ENCODE measurements around the gene SYNPR. TPM values are rescaled to one million over a fixed set of nuclear protein-coding genes. Genes with fewer than 3 reads are reported as not detected.

The SYNPR gene
- total RNA-seq, 2 experiments from 2014 or later = not detected

DNA sequence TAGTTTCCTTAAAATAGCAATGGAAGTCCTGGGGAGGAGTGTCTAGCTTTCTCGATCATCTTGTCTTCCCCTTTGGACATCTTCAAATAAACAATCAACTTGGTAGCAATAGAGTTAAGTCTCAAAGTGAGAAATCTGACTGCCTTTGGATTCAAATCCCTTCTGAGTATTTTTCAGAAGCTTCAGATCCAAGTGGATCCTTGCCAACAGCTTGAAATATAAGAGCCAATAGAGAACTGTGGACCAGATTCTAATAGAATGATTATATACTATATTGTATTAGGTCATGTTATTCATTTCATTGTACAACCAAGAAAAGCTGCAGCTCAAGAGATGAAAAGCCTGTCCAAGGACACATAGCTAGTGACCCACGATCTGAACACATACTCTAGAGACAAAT, 60.2 kb downstream of the SYNPR start:
- Histone ChIP-seq H3K27ac (ENCODE audit: low read depth in 1 of 2, low read length in 2 of 2) (no peak overlapping the region), H3K27me3 (ENCODE audit: control insufficient read depth in 1 of 2, insufficient read depth in 2 of 2, low read length in 2 of 2) (no peaks in the 10 kb centered on the region), H3K36me3 (ENCODE audit: insufficient read depth, low read length) (no peaks in the 10 kb centered on the region), H3K4me3 (ENCODE audit: low read length) (no peak overlapping the region), H3K4me1 (ENCODE audit: insufficient read depth, low read length) (no peaks in the 10 kb centered on the region), H3K9me3 (ENCODE audit: control insufficient read depth in 1 of 2, insufficient read depth in 1 of 2, low read length in 2 of 2) (peaks cover 0 to 10% of the 10 kb centered on the region in 2 experiments)
- TF ChIP-seq, protein P1, sequence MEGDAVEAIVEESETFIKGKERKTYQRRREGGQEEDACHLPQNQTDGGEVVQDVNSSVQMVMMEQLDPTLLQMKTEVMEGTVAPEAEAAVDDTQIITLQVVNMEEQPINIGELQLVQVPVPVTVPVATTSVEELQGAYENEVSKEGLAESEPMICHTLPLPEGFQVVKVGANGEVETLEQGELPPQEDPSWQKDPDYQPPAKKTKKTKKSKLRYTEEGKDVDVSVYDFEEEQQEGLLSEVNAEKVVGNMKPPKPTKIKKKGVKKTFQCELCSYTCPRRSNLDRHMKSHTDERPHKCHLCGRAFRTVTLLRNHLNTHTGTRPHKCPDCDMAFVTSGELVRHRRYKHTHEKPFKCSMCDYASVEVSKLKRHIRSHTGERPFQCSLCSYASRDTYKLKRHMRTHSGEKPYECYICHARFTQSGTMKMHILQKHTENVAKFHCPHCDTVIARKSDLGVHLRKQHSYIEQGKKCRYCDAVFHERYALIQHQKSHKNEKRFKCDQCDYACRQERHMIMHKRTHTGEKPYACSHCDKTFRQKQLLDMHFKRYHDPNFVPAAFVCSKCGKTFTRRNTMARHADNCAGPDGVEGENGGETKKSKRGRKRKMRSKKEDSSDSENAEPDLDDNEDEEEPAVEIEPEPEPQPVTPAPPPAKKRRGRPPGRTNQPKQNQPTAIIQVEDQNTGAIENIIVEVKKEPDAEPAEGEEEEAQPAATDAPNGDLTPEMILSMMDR (IDR thresholded peaks at IDR 0.05) = no peak
- ATAC-seq (ENCODE audit: poor library complexity) = no peak
- CTCF ChIA-PET = no interaction called here
- H3K27me3 Mint-ChIP-seq = no peaks in the 10 kb centered on the region
- peaks cover 2% of the 10 kb centered on the region for H3K9me3 Mint-ChIP-seq
- no peaks in the 10 kb centered on the region for H3K36me3 Mint-ChIP-seq (ENCODE audit: low read depth)
- POLR2A ChIA-PET = no interaction called here
- H3K4me3 Mint-ChIP-seq = no peak overlapping the region
- no peaks in the 10 kb centered on the region for H3K4me1 Mint-ChIP-seq (ENCODE audit: low read depth)
- no peak for DNase-seq
- H3K27ac Mint-ChIP-seq = no peak overlapping the region
- intact Hi-C loops (cut with DNase I, micrococcal nuclease) = no loop called here

DNA sequence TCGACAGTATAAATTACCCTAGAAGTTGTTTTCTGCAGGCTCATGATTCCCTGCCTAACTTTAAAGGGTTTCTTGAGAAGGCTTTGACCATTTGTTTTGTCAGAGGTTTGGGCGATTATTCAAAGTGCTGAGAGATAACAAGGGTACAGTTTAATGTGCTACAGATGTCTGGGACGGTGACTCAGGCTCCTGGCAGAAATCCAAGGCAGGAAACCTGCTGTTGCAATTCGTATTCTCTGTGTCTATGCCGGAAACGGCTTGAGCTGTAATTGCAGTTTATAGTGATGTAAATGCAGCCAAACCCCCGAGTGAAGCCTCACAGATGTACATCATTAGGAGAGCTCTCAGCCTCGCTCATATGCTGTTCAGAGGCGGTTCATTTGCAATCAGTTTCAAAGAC, 65.6 kb downstream of the SYNPR start:
- Histone ChIP-seq H3K9me3 (ENCODE audit: control insufficient read depth in 1 of 2, insufficient read depth in 1 of 2, low read length in 2 of 2) (peaks cover 0 to 5% of the 10 kb centered on the region in 2 experiments), H3K27ac (ENCODE audit: low read depth in 1 of 2, low read length in 2 of 2) (no peak overlapping the region), H3K4me3 (ENCODE audit: low read length) (no peak overlapping the region), H3K27me3 (ENCODE audit: control insufficient read depth in 1 of 2, insufficient read depth in 2 of 2, low read length in 2 of 2) (no peaks in the 10 kb centered on the region), H3K4me1 (ENCODE audit: insufficient read depth, low read length) (no peaks in the 10 kb centered on the region), H3K36me3 (ENCODE audit: insufficient read depth, low read length) (no peaks in the 10 kb centered on the region)
- Mint-ChIP-seq H3K27me3 (peaks cover 19% of the 10 kb centered on the region), H3K4me1 (ENCODE audit: low read depth) (no peaks in the 10 kb centered on the region), H3K9me3 (peaks cover 2% of the 10 kb centered on the region), H3K27ac (no peak overlapping the region), H3K36me3 (ENCODE audit: low read depth) (no peaks in the 10 kb centered on the region), H3K4me3 (no peak overlapping the region)
- TF ChIP-seq, protein P1 (IDR thresholded peaks at IDR 0.05) = no peak
- POLR2A ChIA-PET = no interaction called here
- CTCF ChIA-PET = interaction anchor here (1.2 kb wide), 1 partner anchor 8 kb away, joined by 3 read pairs; no protein-coding TSS in a partner anchor
- intact Hi-C loops (cut with DNase I, micrococcal nuclease) = no loop called here
- peak; percentile 24 for ATAC-seq (ENCODE audit: poor library complexity)
- peak in 7 of 14 experiments; percentile 0 to 48 (median 21) for DNase-seq

DNA sequence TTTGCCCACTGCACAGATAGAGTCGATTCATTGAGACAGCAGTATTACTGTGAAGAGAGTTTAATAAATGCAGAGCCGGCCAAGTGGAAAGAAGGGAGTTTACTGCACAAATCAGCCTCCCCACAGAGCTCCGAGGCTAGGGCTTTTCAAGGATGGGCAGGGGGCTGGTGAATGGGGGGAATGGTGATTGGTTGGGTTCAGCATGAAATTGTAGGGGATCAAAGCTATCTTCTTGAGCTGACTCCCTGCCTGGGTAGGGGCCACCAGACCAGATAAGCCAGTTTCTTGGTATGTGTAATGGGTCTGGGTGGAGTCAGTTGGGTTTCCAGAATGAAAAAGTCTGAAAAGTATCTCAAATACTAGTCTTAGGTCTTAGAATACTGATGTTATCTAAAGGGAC, 66.6 kb downstream of the SYNPR start:
- H3K27ac Mint-ChIP-seq = no peak overlapping the region
- intact Hi-C loops (cut with DNase I, micrococcal nuclease) = no loop called here
- Histone ChIP-seq H3K27me3 (ENCODE audit: control insufficient read depth in 1 of 2, insufficient read depth in 2 of 2, low read length in 2 of 2) (no peaks in the 10 kb centered on the region), H3K27ac (ENCODE audit: low read depth in 1 of 2, low read length in 2 of 2) (no peak overlapping the region), H3K9me3 (ENCODE audit: control insufficient read depth in 1 of 2, insufficient read depth in 1 of 2, low read length in 2 of 2) (peaks cover 0 to 2% of the 10 kb centered on the region in 2 experiments), H3K36me3 (ENCODE audit: insufficient read depth, low read length) (no peaks in the 10 kb centered on the region), H3K4me3 (ENCODE audit: low read length) (no peak overlapping the region), H3K4me1 (ENCODE audit: insufficient read depth, low read length) (no peaks in the 10 kb centered on the region)
- H3K4me3 Mint-ChIP-seq = no peak overlapping the region
- no peaks in the 10 kb centered on the region for H3K4me1 Mint-ChIP-seq (ENCODE audit: low read depth)
- ATAC-seq (ENCODE audit: poor library complexity) (no peak), DNase-seq (no peak)
- TF ChIP-seq, protein P1 (IDR thresholded peaks at IDR 0.05) = no peak
- POLR2A ChIA-PET = no interaction called here
- H3K9me3 Mint-ChIP-seq = peaks cover 2% of the 10 kb centered on the region
- no peaks in the 10 kb centered on the region for H3K36me3 Mint-ChIP-seq (ENCODE audit: low read depth)
- CTCF ChIA-PET = no interaction called here
- H3K27me3 Mint-ChIP-seq = peaks cover 26% of the 10 kb centered on the region
